HepG2 (cell line): ENCODE data around the gene EDC3. TPM values are rescaled to one million over a fixed set of nuclear protein-coding genes. Genes with fewer than 3 reads are reported as not detected.

Experiments used
- ARID4A ChIP-seq: sonication (generic); formaldehyde crosslinking; IDR thresholded peaks from 2 replicates; pipeline ENCODE4 v1.5.0; 2020; ENCODE audit warnings: mild to moderate bottlenecking, missing genetic modification reagents, borderline replicate concordance
- E2F5 ChIP-seq: sonication (generic); formaldehyde crosslinking; conservative IDR thresholded peaks from 2 replicates; pipeline ENCODE4 v1.4.0; 2020; ENCODE audit warnings: missing genetic modification reagents
- MTA3 ChIP-seq: sonication (generic); formaldehyde crosslinking; IDR thresholded peaks from 2 replicates; pipeline ENCODE4 v1.4.0; 2020; ENCODE audit warnings: missing genetic modification reagents
- NFAT5 ChIP-seq: sonication (generic); formaldehyde crosslinking; IDR thresholded peaks from 2 replicates; pipeline ENCODE4 v1.4.0; 2020; ENCODE audit warnings: missing genetic modification reagents
- PITX1 ChIP-seq: sonication (generic); formaldehyde crosslinking; IDR thresholded peaks from 2 replicates; pipeline ENCODE4 v1.5.1; 2020; ENCODE audit warnings: mild to moderate bottlenecking, missing genetic modification reagents
- POLR2G ChIP-seq: fragments of 200-400 bp; formaldehyde crosslinking; IDR thresholded peaks from 2 replicates; pipeline ENCODE4 v1.6.1; 2018; ENCODE audit warnings: mild to moderate bottlenecking, low read depth, low read length, moderate library complexity
- SAFB2 ChIP-seq: sonication (generic); formaldehyde crosslinking; IDR thresholded peaks from 2 replicates; pipeline ENCODE4 v1.5.1; 2020; ENCODE audit warnings: missing genetic modification reagents, low read depth, mild to moderate bottlenecking, borderline replicate concordance
- SMAD3 ChIP-seq: sonication (generic); formaldehyde crosslinking; IDR thresholded peaks from 2 replicates; pipeline ENCODE4 v1.4.0; 2020; ENCODE audit warnings: missing genetic modification reagents
- TAF1 ChIP-seq: sonication (generic); formaldehyde crosslinking; IDR thresholded peaks from 2 replicates; pipeline ENCODE4 v1.4.0; 2020; ENCODE audit warnings: missing genetic modification reagents
- ZBTB21 ChIP-seq: sonication (generic); formaldehyde crosslinking; IDR thresholded peaks from 2 replicates; pipeline ENCODE4 v1.4.0; 2020; ENCODE audit warnings: missing genetic modification reagents
- ZC3H4 ChIP-seq: sonication (generic); formaldehyde crosslinking; IDR thresholded peaks from 2 replicates; pipeline ENCODE4 v1.4.0; 2020; ENCODE audit warnings: missing genetic modification reagents, borderline replicate concordance
- ZGPAT ChIP-seq: IDR thresholded peaks from 2 replicates; pipeline ENCODE4 v1.6.1; 2016; ENCODE audit warnings: mild to moderate bottlenecking
- ZNF12 ChIP-seq: sonication (generic); formaldehyde crosslinking; IDR thresholded peaks from 2 replicates; pipeline ENCODE4 v1.5.0; 2020; ENCODE audit warnings: missing genetic modification reagents
- ZNF143 ChIP-seq: sonication (generic); formaldehyde crosslinking; IDR thresholded peaks from 2 replicates; pipeline ENCODE4 v1.4.0; 2020; ENCODE audit warnings: missing genetic modification reagents
- ZNF260 ChIP-seq: sonication (generic); formaldehyde crosslinking; IDR thresholded peaks from 2 replicates; pipeline ENCODE4 v1.4.0; 2020; ENCODE audit warnings: missing genetic modification reagents, low read depth, mild to moderate bottlenecking, borderline replicate concordance
- ZNF354B ChIP-seq: sonication (generic); formaldehyde crosslinking; IDR thresholded peaks from 2 replicates; pipeline ENCODE4 v1.8.0; 2022; ENCODE audit warnings: mild to moderate bottlenecking, missing genetic modification reagents
- ZNF530 ChIP-seq: sonication (generic); formaldehyde crosslinking; IDR thresholded peaks from 2 replicates; pipeline ENCODE4 v1.5.0; 2020; ENCODE audit warnings: low read depth, mild to moderate bottlenecking, missing genetic modification reagents
- ZNF670 ChIP-seq: sonication (generic); formaldehyde crosslinking; IDR thresholded peaks from 2 replicates; pipeline ENCODE4 v1.8.0; 2022; ENCODE audit warnings: mild to moderate bottlenecking, missing genetic modification reagents, borderline replicate concordance
- polyA plus RNA-seq, 8 experiments: library from polyadenylated mRNA; depleted of rRNA in 3 of 8; stranded (reverse) in 7 of 8; unstranded in 1 of 8; fragments of >200 nt; fragmentation: Illumina TruSeq in 4 of 8; extraction: Trizol in 4 of 8; gene quantifications; 2 replicates each; pipeline versions ENCODE4 v1.2.1 to v1.2.3, GENCODE V29; 2011 to 2016; ENCODE audit warnings: low read depth in 4 of 8, missing spikeins in 1 of 8, mixed read lengths in 1 of 8; ENCODE audit not compliant: insufficient read depth in 1 of 8
- total RNA-seq, 5 experiments: library from RNA; depleted of rRNA; stranded (reverse); fragments of >200 nt; fragmentation: Illumina TruSeq; extraction: Trizol; gene quantifications; 2 replicates each; pipeline ENCODE4 v1.2.3, GENCODE V29; 2016; ENCODE audit warnings: low read depth in 1 of 5

EDC3 gene
- total and polyA plus RNA-seq, 2 of the 13 experiments (the other 11 are each of a cell fraction or from before 2014, with no cell fraction given), result 17.4 to 32.0 TPM

DNA sequence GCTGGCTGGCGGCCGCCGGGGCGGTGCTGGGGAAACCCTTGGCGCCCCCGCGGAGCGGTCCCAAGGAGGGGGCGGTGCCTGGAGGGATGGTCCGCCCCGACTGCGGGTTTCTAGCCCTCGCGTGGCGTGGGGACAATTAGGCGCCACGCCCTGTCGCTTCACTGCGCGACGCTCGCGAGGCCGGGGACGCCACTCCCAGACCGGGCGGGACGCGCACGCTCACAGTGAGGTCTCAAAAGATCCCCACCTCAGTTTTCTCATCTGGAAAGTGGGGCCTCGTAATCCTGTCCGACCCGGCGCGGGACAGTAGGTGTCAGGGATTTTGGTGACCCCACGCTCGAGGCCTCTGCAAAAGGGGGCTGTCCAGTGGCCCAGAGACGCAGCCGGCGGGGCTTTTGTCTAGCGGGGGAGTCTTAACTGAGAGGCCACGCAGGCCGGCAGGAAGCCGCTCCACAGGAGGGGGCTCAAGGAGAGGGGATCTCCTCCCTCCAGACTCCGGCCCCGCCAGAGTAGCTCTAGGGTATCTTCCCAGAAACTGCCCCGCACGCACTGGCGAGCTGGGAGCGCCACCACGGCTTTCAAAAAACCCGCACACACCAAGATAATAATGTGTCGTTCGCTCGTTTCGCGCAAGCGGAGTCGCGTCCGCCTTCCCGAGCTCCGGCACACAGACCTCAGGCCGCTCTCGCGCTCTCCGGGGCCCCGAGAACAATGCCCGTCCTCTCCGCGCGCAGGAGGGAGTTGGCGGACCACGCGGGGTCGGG is 80.9 kb downstream of the EDC3 start (continued):
- no peak; the same call in 1 of the 2 replicates for TF ChIP-seq ARID4A (CRISPR knock-in tag)
- no peak for TF ChIP-seq ZNF260
- TF ChIP-seq ZNF530 (CRISPR knock-in tag), result no peak
- TF ChIP-seq ZBTB21, result no peak
- no peak for TF ChIP-seq ZNF670
- 0 out of 2 replicates have a peak, but pooled peaks have one; percentile 31 for TF ChIP-seq E2F5
- no peak for TF ChIP-seq TAF1 (CRISPR knock-in tag)
- no peak; the same call in 1 of the 2 replicates for TF ChIP-seq NFAT5 (CRISPR knock-in tag)
- no peak for TF ChIP-seq ZNF354B (CRISPR knock-in tag)
- no peak for TF ChIP-seq SMAD3
- TF ChIP-seq ZGPAT (CRISPR knock-in tag), result peak; percentile 44; the same call in 1 of the 2 replicates
- 0 out of 2 replicates have a peak, but pooled peaks have one; percentile 21 for TF ChIP-seq PITX1
- no peak for TF ChIP-seq POLR2G
- no peak for TF ChIP-seq ZNF143 (CRISPR knock-in tag)
- TF ChIP-seq ZNF12 (CRISPR knock-in tag), result no peak
- no peak; the same call in 1 of the 2 replicates for TF ChIP-seq SAFB2 (CRISPR knock-in tag)
- TF ChIP-seq MTA3 (CRISPR knock-in tag), result no peak
- no peak for TF ChIP-seq ZC3H4 (CRISPR knock-in tag)
